Naive thymus-derived CD4-positive, alpha-beta T cell (primary cell): Measurements from ENCODE around the gene NDUFA6. TPM values are rescaled to one million over a fixed set of nuclear protein-coding genes. Genes with fewer than 3 reads are reported as not detected.

Experiments
- ATAC-seq: fragments of 150-1000 bp; cut with Tn5 transposase; 2 replicates; pipeline ENCODE4 v1.10.0; 2021; ENCODE audit warnings: mild to moderate bottlenecking, moderate library complexity
- CTCF ChIA-PET: fragments of 350-600 bp; sonication (Branson Sonifier 250); formaldehyde crosslinking; loops from one replicate; lab custom pipeline; 2021; ENCODE audit warnings: antibody characterized with exemption; lab: Charles Lee
- POLR2A ChIA-PET: fragments of 350-600 bp; sonication (Branson Sonifier 250); formaldehyde crosslinking; loops from one replicate; lab custom pipeline; 2021; ENCODE audit warnings: antibody characterized with exemption, inconsistent platforms; lab: Charles Lee
- DNase-seq, 9 donors: peaks; one replicate each; pipeline versions ENCODE4 v3.0.0 to v3.0.0-alpha.2; 2020 to 2022; ENCODE audit warnings: mixed read lengths in 1 of 9
- H3K27ac ChIP-seq: one replicate; pipeline ENCODE4 v1.7.0; 2013; ENCODE audit warnings: mild to moderate bottlenecking, low read depth, low read length, moderate library complexity
- H3K27me3 ChIP-seq, 2 donors: one replicate each; pipeline ENCODE4 v1.7.0; 2013; ENCODE audit warnings: low read length in 2 of 2, mild to moderate bottlenecking in 2 of 2, moderate library complexity in 2 of 2; ENCODE audit not compliant: control insufficient read depth in 2 of 2, insufficient read depth in 2 of 2
- H3K36me3 ChIP-seq, 3 experiments: 1 replicate in 2 of 3; 2 replicates in 1 of 3; pipeline ENCODE4 v1.7.0; 2013; ENCODE audit warnings: low read length in 3 of 3, mild to moderate bottlenecking in 3 of 3, moderate library complexity in 1 of 3; ENCODE audit not compliant: insufficient read depth in 3 of 3, control insufficient read depth in 2 of 3
- H3K4me1 ChIP-seq, 2 donors: one replicate each; pipeline ENCODE4 v1.7.0; 2013; ENCODE audit warnings: low read length in 2 of 2, mild to moderate bottlenecking in 2 of 2, moderate library complexity in 1 of 2; ENCODE audit not compliant: control insufficient read depth in 2 of 2, insufficient read depth in 2 of 2
- H3K4me3 ChIP-seq: 2 replicates; pipeline ENCODE4 v1.7.0; 2013; ENCODE audit warnings: mild to moderate bottlenecking, low read length
- H3K9me3 ChIP-seq, 3 experiments: 1 replicate in 2 of 3; 2 replicates in 1 of 3; pipeline ENCODE4 v1.7.0; 2013; ENCODE audit warnings: low read length in 3 of 3; ENCODE audit not compliant: control insufficient read depth in 2 of 3
- H3K27ac Mint-ChIP-seq, 9 donors: one replicate each; pipeline ENCODE4 v1.8.0; 2020 to 2022; ENCODE audit warnings: mixed read lengths in 9 of 9, mild to moderate bottlenecking in 8 of 9, moderate library complexity in 5 of 9, inconsistent platforms in 2 of 9
- H3K27me3 Mint-ChIP-seq, 5 donors: one replicate each; pipeline ENCODE4 v1.8.0; 2021 to 2022; ENCODE audit warnings: mixed read lengths in 5 of 5, mild to moderate bottlenecking in 1 of 5
- H3K36me3 Mint-ChIP-seq, 5 donors: one replicate each; pipeline ENCODE4 v1.8.0; 2020 to 2022; ENCODE audit warnings: mixed read lengths in 5 of 5, mild to moderate bottlenecking in 3 of 5, inconsistent platforms in 1 of 5
- H3K4me1 Mint-ChIP-seq, 7 donors: one replicate each; pipeline ENCODE4 v1.8.0; 2020 to 2022; ENCODE audit warnings: mixed read lengths in 7 of 7, mild to moderate bottlenecking in 3 of 7, inconsistent platforms in 1 of 7
- H3K4me3 Mint-ChIP-seq, 10 donors: one replicate each; pipeline ENCODE4 v1.8.0; 2020 to 2022; ENCODE audit warnings: mild to moderate bottlenecking in 10 of 10, mixed read lengths in 10 of 10, moderate library complexity in 6 of 10, inconsistent platforms in 2 of 10
- H3K9me3 Mint-ChIP-seq, 11 donors: one replicate each; pipeline ENCODE4 v1.8.0; 2020 to 2022; ENCODE audit warnings: mixed read lengths in 11 of 11, mild to moderate bottlenecking in 4 of 11, inconsistent platforms in 1 of 11, moderate library complexity in 1 of 11
- intact Hi-C, 2 donors: fragments of 100-400 bp; cut with micrococcal nuclease; formaldehyde crosslinking; loops; one replicate each; pipeline ENCODE4 v1.15.1; 2023
- polyA plus RNA-seq, 2 donors: library from polyadenylated mRNA; unstranded; fragments of 300-500 nt; fragmentation: Illumina TruSeq; gene quantifications; one replicate each; pipeline ENCODE4 v1.2.3, GENCODE V29; 2021
- total RNA-seq, 6 experiments: library from RNA in 5 of 6; stranded (reverse) in 5 of 6; gene quantifications; 1 replicate in 5 of 6; 2 replicates in 1 of 6; pipeline ENCODE4 v1.2.3 and lab custom pipeline; 2021 to 2026

NDUFA6 gene
- total and polyA plus RNA-seq, 7 experiments from 2014 or later = 35.0 to 123 (median 43.1) TPM

- no peak overlapping the region for H3K27ac ChIP-seq
- Mint-ChIP-seq H3K27ac (no peak overlapping the region), H3K36me3 (peaks cover 18 to 51% (median 34%) of the 10 kb centered on the region in 5 donors), H3K4me3 (no peak overlapping the region), H3K9me3 (peaks cover 5 to 23% (median 12%) of the 10 kb centered on the region in 11 donors), H3K4me1 (peaks cover 0 to 2% (median 0%) of the 10 kb centered on the region in 7 donors), H3K27me3 (no peaks in the 10 kb centered on the region)
- H3K4me3 ChIP-seq = no peak overlapping the region
- ChIA-PET CTCF (no interaction called here), POLR2A (interaction anchor here (1.2 kb wide), 1 partner anchor 34 kb away, joined by 4 read pairs; the partner anchor contains the start of gene NDUFA6)
- DNase-seq = no peak
- H3K4me1 ChIP-seq = no peaks in the 10 kb centered on the region
- no peak for ATAC-seq
- no peaks in the 10 kb centered on the region for H3K27me3 ChIP-seq
- intact Hi-C loops = no loop called here
- peaks cover 0 to 30% (median 2%) of the 10 kb centered on the region in 3 experiments for H3K36me3 ChIP-seq
- peaks cover 0 to 8% (median 4%) of the 10 kb centered on the region in 3 experiments for H3K9me3 ChIP-seq
These were observed 33.6 kb downstream of the NDUFA6 start for GRCh38 chr22:42056757-42057511.

GRCh38 chr22:42052765-42053164, 37.8 kb downstream of the NDUFA6 start:
- Histone ChIP-seq H3K27me3 (no peaks in the 10 kb centered on the region), H3K4me3 (no peak overlapping the region), H3K9me3 (peaks cover 0 to 8% (median 4%) of the 10 kb centered on the region in 3 experiments), H3K4me1 (no peaks in the 10 kb centered on the region), H3K36me3 (no peaks in the 10 kb centered on the region), H3K27ac (no peak overlapping the region)
- POLR2A ChIA-PET = no interaction called here
- CTCF ChIA-PET = no interaction called here
- Mint-ChIP-seq H3K4me3 (no peak overlapping the region), H3K4me1 (peaks cover 0 to 2% (median 0%) of the 10 kb centered on the region in 7 donors), H3K36me3 (peaks cover 8 to 17% (median 9%) of the 10 kb centered on the region in 5 donors), H3K27me3 (no peaks in the 10 kb centered on the region), H3K9me3 (peaks cover 0 to 19% (median 11%) of the 10 kb centered on the region in 11 donors), H3K27ac (peak overlapping the region in 2 of 9 donors; percentile 16 to 24)
- intact Hi-C loops = no loop called here
- ATAC-seq (no peak), DNase-seq (no peak)

GRCh38 chr22:42050641-42051180, 39.9 kb downstream of the NDUFA6 start:
- ATAC-seq = no peak
- ChIA-PET CTCF (no interaction called here), POLR2A (no interaction called here)

GRCh38 chr22:42041784-42042183, 48.8 kb downstream of the NDUFA6 start:
- no peaks in the 10 kb centered on the region for H3K27me3 ChIP-seq
- H3K36me3 Mint-ChIP-seq = peaks cover 6 to 43% (median 10%) of the 10 kb centered on the region in 5 donors
- intact Hi-C loops = no loop called here
- no peak for DNase-seq
- ChIA-PET POLR2A (interaction anchor here (0.7 kb wide), 1 partner anchor 36 kb away, joined by 3 read pairs; no protein-coding TSS in a partner anchor), CTCF (no interaction called here)
- H3K27ac ChIP-seq = no peak overlapping the region
- no peaks in the 10 kb centered on the region for H3K4me1 Mint-ChIP-seq
- no peak overlapping the region for H3K4me3 ChIP-seq
- H3K36me3 ChIP-seq = no peaks in the 10 kb centered on the region
- no peak overlapping the region for H3K4me3 Mint-ChIP-seq
- H3K4me1 ChIP-seq = no peaks in the 10 kb centered on the region
- H3K27ac Mint-ChIP-seq = no peak overlapping the region
- peaks cover 0 to 24% (median 13%) of the 10 kb centered on the region in 11 donors for H3K9me3 Mint-ChIP-seq
- peaks cover 0 to 5% (median 0%) of the 10 kb centered on the region in 5 donors for H3K27me3 Mint-ChIP-seq
- no peak for ATAC-seq
- peaks cover 0 to 5% (median 0%) of the 10 kb centered on the region in 3 experiments for H3K9me3 ChIP-seq

More at GRCh38 chr22:42050641-42051180, 39.9 kb downstream of the NDUFA6 start:
- H3K4me3 Mint-ChIP-seq = no peak overlapping the region
- H3K36me3 Mint-ChIP-seq = peaks cover 0 to 4% (median 0%) of the 10 kb centered on the region in 5 donors
- H3K27me3 Mint-ChIP-seq = no peaks in the 10 kb centered on the region
- Histone ChIP-seq H3K9me3 (no peaks in the 10 kb centered on the region), H3K27ac (no peak overlapping the region), H3K36me3 (no peaks in the 10 kb centered on the region), H3K27me3 (no peaks in the 10 kb centered on the region), H3K4me1 (no peaks in the 10 kb centered on the region), H3K4me3 (no peak overlapping the region)
- H3K9me3 Mint-ChIP-seq = peaks cover 0 to 1% (median 0%) of the 10 kb centered on the region in 11 donors
- intact Hi-C loops = no loop called here
- peaks cover 0 to 2% (median 0%) of the 10 kb centered on the region in 7 donors for H3K4me1 Mint-ChIP-seq
- no peak overlapping the region for H3K27ac Mint-ChIP-seq
- no peak for DNase-seq

GRCh38 chr22:42039271-42039670, 51.3 kb downstream of the NDUFA6 start:
- ChIA-PET POLR2A (interaction anchor here (0.7 to 0.8 kb wide), 2 partner anchors 41 to 146 kb away, joined by 3 to 4 read pairs; partner anchors contain the start of gene WBP2NL), CTCF (interaction anchor here (0.7 kb wide), 1 partner anchor 148 kb away, joined by 6 read pairs; no protein-coding TSS in a partner anchor)
- no peak overlapping the region for H3K27ac Mint-ChIP-seq

More at GRCh38 chr22:42039271-42039670, 51.3 kb downstream of the NDUFA6 start:
- H3K27ac ChIP-seq = no peak overlapping the region
- H3K4me3 ChIP-seq = no peak overlapping the region
- H3K9me3 Mint-ChIP-seq = peaks cover 0 to 37% (median 15%) of the 10 kb centered on the region in 11 donors
- intact Hi-C loops = no loop called here
- ATAC-seq = no peak
- H3K27me3 ChIP-seq = no peaks in the 10 kb centered on the region
- H3K4me3 Mint-ChIP-seq = no peak overlapping the region
- H3K4me1 Mint-ChIP-seq = peaks cover 0 to 3% (median 0%) of the 10 kb centered on the region in 7 donors
- no peaks in the 10 kb centered on the region for H3K4me1 ChIP-seq
- no peak for DNase-seq
- peaks cover 6 to 46% (median 11%) of the 10 kb centered on the region in 5 donors for H3K36me3 Mint-ChIP-seq
- H3K27me3 Mint-ChIP-seq = peaks cover 0 to 5% (median 0%) of the 10 kb centered on the region in 5 donors
- H3K36me3 ChIP-seq = no peaks in the 10 kb centered on the region
- peaks cover 0 to 5% (median 0%) of the 10 kb centered on the region in 3 experiments for H3K9me3 ChIP-seq
